Endodermal cell (in vitro differentiated cells): Measurements from ENCODE around the gene AQP1. TPM values are rescaled to one million over a fixed set of nuclear protein-coding genes. Genes with fewer than 3 reads are reported as not detected.

ENCODE experiments used
- DNase-seq: peaks from one replicate; pipeline ENCODE4 v3.0.0-alpha.2; 2017
- H3K27ac ChIP-seq: 2 replicates; pipeline ENCODE4 v1.5.1; 2013; ENCODE audit warnings: mild to moderate bottlenecking, low read depth, low read length, moderate library complexity
- H3K27me3 ChIP-seq: 2 replicates; pipeline ENCODE4 v1.6.1; 2013; ENCODE audit warnings: mild to moderate bottlenecking, low read length, moderate library complexity; ENCODE audit not compliant: insufficient read depth, control insufficient read depth, poor library complexity, severe bottlenecking
- H3K36me3 ChIP-seq: 2 replicates; pipeline ENCODE4 v1.7.0; 2013; ENCODE audit warnings: mild to moderate bottlenecking, low read length, moderate library complexity; ENCODE audit not compliant: control insufficient read depth, insufficient read depth
- H3K4me1 ChIP-seq: one replicate; pipeline ENCODE4 v1.7.0; 2013; ENCODE audit warnings: low read length; ENCODE audit not compliant: control insufficient read depth, insufficient read depth
- H3K4me3 ChIP-seq: 2 replicates; pipeline ENCODE4 v1.5.1; 2013; ENCODE audit warnings: mild to moderate bottlenecking, low read length, moderate library complexity
- H3K9ac ChIP-seq: 2 replicates; pipeline ENCODE4 v1.6.1; 2013; ENCODE audit warnings: mild to moderate bottlenecking, low read length, moderate library complexity; ENCODE audit not compliant: poor library complexity, severe bottlenecking; ENCODE audit errors: extremely low read depth
- H3K9me3 ChIP-seq: 2 replicates; pipeline ENCODE4 v1.6.1; 2013; ENCODE audit warnings: mild to moderate bottlenecking, low read length, moderate library complexity; ENCODE audit not compliant: control insufficient read depth
- H3K27ac Mint-ChIP-seq: 2 replicates; pipeline ENCODE4 v1.8.0; 2020; ENCODE audit warnings: mixed read lengths
- H3K27me3 Mint-ChIP-seq: 2 replicates; pipeline ENCODE4 v1.8.0; 2021; ENCODE audit warnings: mild to moderate bottlenecking, mixed read lengths; ENCODE audit not compliant: insufficient read depth
- H3K36me3 Mint-ChIP-seq: 2 replicates; pipeline ENCODE4 v1.8.0; 2020; ENCODE audit warnings: low read depth, mixed read lengths
- H3K4me1 Mint-ChIP-seq: 2 replicates; pipeline ENCODE4 v1.8.0; 2020; ENCODE audit warnings: mixed read lengths
- H3K4me3 Mint-ChIP-seq: 2 replicates; pipeline ENCODE4 v1.8.0; 2020; ENCODE audit warnings: mild to moderate bottlenecking, moderate library complexity, mixed read lengths
- H3K9me3 Mint-ChIP-seq: 2 replicates; pipeline ENCODE4 v1.8.0; 2020; ENCODE audit warnings: mild to moderate bottlenecking, mixed read lengths
- CTCF ChIP-seq: fragments of 200-600 bp; sonication (generic); conservative IDR thresholded peaks from 2 replicates; pipeline ENCODE4 v1.5.0; 2021; ENCODE audit warnings: antibody characterized with exemption, mild to moderate bottlenecking
- whole genome bisulfite sequencing, 2 experiments: methylation state at CpG; one replicate each; pipeline versions ENCODE4 v1.1.5 to v1.1.7; 2013; ENCODE audit warnings: missing lambda C conversion rate in 2 of 2, mixed read lengths in 1 of 2; ENCODE audit not compliant: insufficient coverage in 1 of 2, insufficient read length in 1 of 2; 5-methylcytosine and 5-hydroxymethylcytosine counted together
- total RNA-seq, 2 donors: library from RNA; stranded (reverse); fragmentation: NEBNext Ultra II Directional in 1 of 2; extraction: Animal tissue kit (Norgen Biotek cat#: 25700) in 1 of 2; gene quantifications; 2 replicates in 1 of 2; 3 replicates in 1 of 2; pipeline ENCODE4 v1.2.1, GENCODE V29; 2021

AQP1 gene
- total RNA-seq, 2 donors from 2014 or later = 0.26 to 0.91 TPM

- Histone ChIP-seq H3K27ac (no peak overlapping the region), H3K9ac (no peak overlapping the region), H3K9me3 (no peaks in the 10 kb centered on the region), H3K4me1 (no peaks in the 10 kb centered on the region), H3K27me3 (no peaks in the 10 kb centered on the region), H3K4me3 (no peak overlapping the region), H3K36me3 (no peaks in the 10 kb centered on the region)
- H3K36me3 Mint-ChIP-seq = no peaks in the 10 kb centered on the region
- WGBS, 2 experiments = 85 to 90% methylated on average over 2 to 3 of the region's 3 CpGs
- peaks cover 7% of the 10 kb centered on the region for H3K9me3 Mint-ChIP-seq
- peaks cover 10% of the 10 kb centered on the region for H3K27me3 Mint-ChIP-seq
- H3K4me1 Mint-ChIP-seq = no peaks in the 10 kb centered on the region
- H3K27ac Mint-ChIP-seq = no peak overlapping the region
- peak; percentile 23 for DNase-seq
- no peak for TF ChIP-seq CTCF
- no peak overlapping the region for H3K4me3 Mint-ChIP-seq
These were observed 15.4 kb downstream of the AQP1 start for GRCh38 chr7:30927040-30927439.

- Histone ChIP-seq H3K27me3 (no peaks in the 10 kb centered on the region), H3K36me3 (no peaks in the 10 kb centered on the region), H3K9me3 (no peaks in the 10 kb centered on the region), H3K4me1 (no peaks in the 10 kb centered on the region), H3K4me3 (no peak overlapping the region), H3K27ac (no peak overlapping the region), H3K9ac (no peak overlapping the region)
- H3K27me3 Mint-ChIP-seq = peaks cover 12% of the 10 kb centered on the region
- H3K36me3 Mint-ChIP-seq = no peaks in the 10 kb centered on the region
- H3K4me3 Mint-ChIP-seq = no peak overlapping the region
- no peak overlapping the region for H3K27ac Mint-ChIP-seq
- 83 to 85% methylated on average over 3 of the region's 3 CpGs for whole genome bisulfite sequencing, 2 experiments
- peaks cover 7% of the 10 kb centered on the region for H3K9me3 Mint-ChIP-seq
- peak; percentile 9 for DNase-seq
- TF ChIP-seq CTCF = no peak
- peaks cover 3% of the 10 kb centered on the region for H3K4me1 Mint-ChIP-seq
These were observed 15.9 kb downstream of the AQP1 start for GRCh38 chr7:30927559-30927958.

GRCh38 chr7:30928254-30928872, 16.7 kb downstream of the AQP1 start:
- Histone ChIP-seq H3K36me3 (no peaks in the 10 kb centered on the region), H3K9ac (no peak overlapping the region), H3K4me3 (no peak overlapping the region), H3K9me3 (no peaks in the 10 kb centered on the region), H3K27ac (no peak overlapping the region), H3K4me1 (no peaks in the 10 kb centered on the region), H3K27me3 (no peaks in the 10 kb centered on the region)
- H3K9me3 Mint-ChIP-seq = peaks cover 7% of the 10 kb centered on the region
- peaks cover 4% of the 10 kb centered on the region for H3K4me1 Mint-ChIP-seq
- no peak overlapping the region for H3K27ac Mint-ChIP-seq
- H3K4me3 Mint-ChIP-seq = no peak overlapping the region
- no peak for TF ChIP-seq CTCF
- 95 to 96% methylated on average over 4 to 13 of the region's 13 CpGs for WGBS, 2 experiments
- H3K36me3 Mint-ChIP-seq = no peaks in the 10 kb centered on the region
- peaks cover 14% of the 10 kb centered on the region for H3K27me3 Mint-ChIP-seq
- peak; percentile 15 for DNase-seq
